Karpas-422 (cell line): ENCODE data around the gene MINDY3. TPM values are rescaled to one million over a fixed set of nuclear protein-coding genes. Genes with fewer than 3 reads are reported as not detected.
"Not testable (repeated sequence)": the region's sequence is repeated elsewhere in the genome, so short reads cannot be mapped to it uniquely, and the experiment has no call there.

Experiments used
- DNase-seq: peaks from one replicate; pipeline ENCODE4 v3.0.0-alpha.2; 2015
- H2AFZ ChIP-seq: fragments of 200-600 bp; sonication (generic); 2 replicates; pipeline ENCODE4 v1.6.1; 2014; ENCODE audit warnings: antibody characterized with exemption, low read length, mixed read lengths
- H3K27ac ChIP-seq: fragments of 200-600 bp; sonication (generic); 2 replicates; pipeline ENCODE4 v1.5.1; 2014; ENCODE audit warnings: mild to moderate bottlenecking, low read length, moderate library complexity
- H3K27me3 ChIP-seq: fragments of 200-600 bp; sonication (generic); 2 replicates; pipeline ENCODE4 v1.6.1; 2014; ENCODE audit warnings: low read length, mixed read lengths
- H3K36me3 ChIP-seq: fragments of 200-600 bp; sonication (generic); 2 replicates; pipeline ENCODE4 v1.6.1; 2014; ENCODE audit warnings: low read length, mixed read lengths; ENCODE audit not compliant: insufficient read depth
- H3K4me1 ChIP-seq: fragments of 200-600 bp; sonication (generic); 2 replicates; pipeline ENCODE4 v1.6.1; 2014; ENCODE audit warnings: mild to moderate bottlenecking, low read length, mixed read lengths
- H3K4me2 ChIP-seq: fragments of 200-600 bp; sonication (generic); 2 replicates; pipeline ENCODE4 v1.6.1; 2014; ENCODE audit warnings: low read length, low read depth, mild to moderate bottlenecking; ENCODE audit not compliant: poor library complexity, severe bottlenecking
- H3K4me3 ChIP-seq: fragments of 200-600 bp; sonication (generic); 2 replicates; pipeline ENCODE4 v1.5.1; 2014; ENCODE audit warnings: mild to moderate bottlenecking, antibody characterized with exemption, low read length, mixed read lengths
- H3K79me2 ChIP-seq: fragments of 200-600 bp; sonication (generic); 2 replicates; pipeline ENCODE4 v1.6.1; 2014; ENCODE audit warnings: mild to moderate bottlenecking, low read length, mixed read lengths
- H3K9ac ChIP-seq: fragments of 200-600 bp; sonication (generic); 2 replicates; pipeline ENCODE4 v1.6.0; 2014; ENCODE audit warnings: low read length
- H3K9me2 ChIP-seq: fragments of 200-600 bp; sonication (generic), shearing (Covaris generic); replicated peaks from 2 replicates; pipeline ENCODE4 v1.6.0; 2014; ENCODE audit warnings: mild to moderate bottlenecking, low read length, moderate library complexity; ENCODE audit not compliant: insufficient read depth
- H3K9me3 ChIP-seq: fragments of 300-700, 200-600 bp; sonication (generic); 2 replicates; pipeline ENCODE4 v1.6.1; 2014; ENCODE audit warnings: low read length, mixed read lengths
- H4K20me1 ChIP-seq: fragments of 200-600 bp; sonication (generic); 2 replicates; pipeline ENCODE4 v1.6.1; 2014; ENCODE audit warnings: mild to moderate bottlenecking, antibody characterized with exemption, low read length, low read depth; ENCODE audit not compliant: insufficient read depth
- total RNA-seq: library from RNA; depleted of rRNA; stranded (reverse); fragments of >200 nt; shearing (Covaris generic); gene quantifications from 2 replicates; pipeline ENCODE4 v1.2.3, GENCODE V29; 2014; ENCODE audit warnings: low replicate concordance

Gene MINDY3
- total RNA-seq, 1 experiment from 2014 or later, result 43.0 TPM

DNA sequence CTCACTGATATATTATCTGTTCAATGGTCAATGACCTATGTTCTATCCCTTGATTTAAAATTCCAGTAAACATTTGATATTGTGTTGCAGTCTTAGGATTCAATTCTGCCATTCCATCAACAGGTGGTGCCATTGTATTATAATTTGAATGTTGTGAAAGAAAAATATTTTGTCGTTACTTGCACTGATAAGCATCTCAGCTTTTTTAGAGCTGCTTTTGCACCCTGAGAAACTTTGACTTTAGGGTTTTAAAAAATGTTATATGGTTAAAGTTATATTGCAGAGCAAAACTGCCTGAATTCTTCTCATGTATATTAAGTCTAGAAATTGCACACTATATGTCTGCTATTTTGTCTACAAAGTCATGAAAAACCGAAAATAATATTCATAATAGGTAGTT is 18.8 kb upstream of the MINDY3 start:
- Histone ChIP-seq H3K4me3 (no peak overlapping the region), H3K79me2 (no peaks in the 10 kb centered on the region), H3K9me3 (no peaks in the 10 kb centered on the region), H3K4me2 (no peak overlapping the region), H2AFZ (no peak overlapping the region), H3K36me3 (no peaks in the 10 kb centered on the region), H3K9ac (no peak overlapping the region), H3K27ac (no peak overlapping the region), H3K4me1 (no peaks in the 10 kb centered on the region), H4K20me1 (no peaks in the 10 kb centered on the region), H3K9me2 (no peaks in the 10 kb centered on the region), H3K27me3 (no peaks in the 10 kb centered on the region)
- peak; percentile 75 for DNase-seq

DNA sequence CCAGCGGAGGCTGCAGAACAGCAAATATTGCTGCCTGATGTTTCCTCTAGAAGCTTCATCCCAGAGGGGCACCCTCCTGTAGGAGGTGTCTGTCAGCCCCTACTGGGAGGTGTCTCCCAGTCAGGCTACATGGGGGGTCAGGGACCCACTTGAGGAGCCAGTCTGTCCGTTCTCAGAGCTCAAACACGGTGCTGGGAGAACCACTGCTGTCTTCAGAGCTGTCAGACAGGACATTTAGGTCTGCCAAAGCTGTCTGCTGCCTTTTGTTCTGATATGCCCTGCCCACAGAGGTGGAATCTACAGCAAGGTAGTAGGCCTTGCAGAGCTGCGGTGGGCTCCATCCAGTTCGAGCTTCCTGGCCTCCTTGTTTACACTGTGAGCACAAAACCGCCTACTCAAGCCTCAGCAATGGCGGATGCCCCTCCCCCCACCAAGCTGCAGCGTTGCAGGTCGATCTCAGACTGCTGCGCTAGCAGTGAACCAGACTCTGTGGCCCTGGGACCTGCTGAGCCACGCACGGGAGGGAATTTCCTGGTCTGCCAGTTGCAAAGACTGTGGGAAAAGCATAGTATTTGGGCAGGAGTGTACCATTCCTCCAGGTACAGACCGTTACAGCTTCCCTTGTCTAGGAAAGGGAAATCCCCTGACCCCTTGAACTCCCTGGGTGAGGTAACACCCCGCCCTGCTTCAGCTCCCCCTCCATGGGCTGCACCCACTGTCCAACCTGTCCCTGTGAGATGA is 17.7 kb upstream of the MINDY3 start:
- H3K4me1 ChIP-seq, result no peaks in the 10 kb centered on the region
- no peaks in the 10 kb centered on the region for H4K20me1 ChIP-seq
- no peak overlapping the region for H3K4me2 ChIP-seq
- no peak overlapping the region for H3K4me3 ChIP-seq
- H3K27ac ChIP-seq, result no peak overlapping the region
- DNase-seq, result no peak
- H3K9me3 ChIP-seq, result no peaks in the 10 kb centered on the region
- no peaks in the 10 kb centered on the region for H3K79me2 ChIP-seq
- H3K36me3 ChIP-seq, result no peaks in the 10 kb centered on the region
- H3K27me3 ChIP-seq, result no peaks in the 10 kb centered on the region
- no peak overlapping the region for H3K9ac ChIP-seq
- no peak overlapping the region for H2AFZ ChIP-seq
- H3K9me2 ChIP-seq, result no peaks in the 10 kb centered on the region

GRCh38 chr10:15876274-15876673 is 16.0 kb upstream of the MINDY3 start:
- H3K4me2 ChIP-seq, H4K20me1 ChIP-seq, H3K9ac ChIP-seq, DNase-seq, H3K9me3 ChIP-seq, H3K36me3 ChIP-seq, H3K4me1 ChIP-seq, H3K9me2 ChIP-seq, H3K79me2 ChIP-seq, H2AFZ ChIP-seq, H3K27ac ChIP-seq, H3K27me3 ChIP-seq, H3K4me3 ChIP-seq: not testable (repeated sequence)

- not testable (repeated sequence) for H3K9me3 ChIP-seq, H3K4me1 ChIP-seq, H3K4me3 ChIP-seq, H3K9ac ChIP-seq, H3K79me2 ChIP-seq, H2AFZ ChIP-seq, H3K9me2 ChIP-seq, H3K27me3 ChIP-seq, DNase-seq, H3K27ac ChIP-seq, H3K4me2 ChIP-seq, H4K20me1 ChIP-seq, H3K36me3 ChIP-seq
Observed at GRCh38 chr10:15872645-15873044, 12.3 kb upstream of the MINDY3 start.

DNA sequence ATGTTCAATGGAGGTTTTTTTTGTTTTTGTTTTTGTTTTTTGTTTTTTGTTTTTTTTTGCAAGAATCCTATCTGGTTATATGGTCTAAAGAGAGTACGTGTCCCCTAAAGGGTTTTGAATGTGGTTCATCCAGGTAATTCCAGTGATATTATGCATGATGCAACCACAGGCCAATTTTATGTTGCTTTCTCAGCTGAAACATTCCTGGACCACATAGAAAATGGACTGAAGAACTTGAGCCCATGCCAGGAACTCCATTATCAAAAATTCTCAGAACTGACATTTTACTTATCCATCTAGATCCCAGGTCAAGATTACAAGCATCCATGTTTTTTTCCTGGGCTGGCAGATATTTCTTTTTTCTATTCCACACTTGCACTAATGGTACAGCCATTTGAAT is 11.5 kb upstream of the MINDY3 start:
- H3K9ac ChIP-seq, result no peak overlapping the region
- no peaks in the 10 kb centered on the region for H3K79me2 ChIP-seq
- no peak overlapping the region for H2AFZ ChIP-seq
- no peaks in the 10 kb centered on the region for H4K20me1 ChIP-seq
- H3K27me3 ChIP-seq, result no peaks in the 10 kb centered on the region
- no peaks in the 10 kb centered on the region for H3K36me3 ChIP-seq
- no peak overlapping the region for H3K4me3 ChIP-seq
- no peak overlapping the region for H3K4me2 ChIP-seq
- H3K9me3 ChIP-seq, result no peaks in the 10 kb centered on the region
- H3K27ac ChIP-seq, result no peak overlapping the region
- DNase-seq, result no peak
- no peaks in the 10 kb centered on the region for H3K9me2 ChIP-seq
- H3K4me1 ChIP-seq, result no peaks in the 10 kb centered on the region

- Histone ChIP-seq H3K9ac (no peak overlapping the region), H3K4me3 (no peak overlapping the region), H3K4me2 (no peak overlapping the region), H4K20me1 (no peaks in the 10 kb centered on the region), H2AFZ (no peak overlapping the region), H3K27ac (no peak overlapping the region), H3K27me3 (no peaks in the 10 kb centered on the region), H3K79me2 (no peaks in the 10 kb centered on the region), H3K36me3 (no peaks in the 10 kb centered on the region), H3K9me2 (no peaks in the 10 kb centered on the region), H3K9me3 (no peaks in the 10 kb centered on the region), H3K4me1 (no peaks in the 10 kb centered on the region)
- DNase-seq, result no peak
Observed at GRCh38 chr10:15869935-15870334, 9.6 kb upstream of the MINDY3 start.

DNA sequence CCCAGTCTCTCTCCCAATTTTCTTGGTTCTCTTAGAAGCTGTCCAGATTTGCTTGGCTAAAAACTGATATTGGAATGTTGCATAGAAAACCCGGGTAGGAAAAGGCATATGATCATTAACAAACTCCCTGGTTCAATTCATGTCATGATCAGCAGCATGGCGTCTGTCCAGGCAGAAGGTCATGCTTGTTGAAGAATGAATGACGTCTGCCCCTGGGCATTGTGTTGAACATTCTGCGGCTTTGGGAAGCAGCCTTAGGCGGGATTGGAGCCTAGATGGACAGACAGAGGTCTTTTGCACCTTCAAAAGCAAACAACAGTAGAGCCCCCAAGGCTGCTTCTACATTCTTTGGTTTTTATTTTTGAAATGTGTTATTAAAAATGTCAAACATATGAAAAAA is 7.7 kb upstream of the MINDY3 start:
- Histone ChIP-seq H3K4me2 (no peak overlapping the region), H3K9ac (no peak overlapping the region), H3K9me2 (no peaks in the 10 kb centered on the region), H3K27me3 (no peaks in the 10 kb centered on the region), H4K20me1 (no peaks in the 10 kb centered on the region), H2AFZ (no peak overlapping the region), H3K9me3 (no peaks in the 10 kb centered on the region), H3K4me1 (no peaks in the 10 kb centered on the region), H3K36me3 (no peaks in the 10 kb centered on the region), H3K79me2 (no peaks in the 10 kb centered on the region), H3K27ac (no peak overlapping the region), H3K4me3 (no peak overlapping the region)
- no peak for DNase-seq

DNA sequence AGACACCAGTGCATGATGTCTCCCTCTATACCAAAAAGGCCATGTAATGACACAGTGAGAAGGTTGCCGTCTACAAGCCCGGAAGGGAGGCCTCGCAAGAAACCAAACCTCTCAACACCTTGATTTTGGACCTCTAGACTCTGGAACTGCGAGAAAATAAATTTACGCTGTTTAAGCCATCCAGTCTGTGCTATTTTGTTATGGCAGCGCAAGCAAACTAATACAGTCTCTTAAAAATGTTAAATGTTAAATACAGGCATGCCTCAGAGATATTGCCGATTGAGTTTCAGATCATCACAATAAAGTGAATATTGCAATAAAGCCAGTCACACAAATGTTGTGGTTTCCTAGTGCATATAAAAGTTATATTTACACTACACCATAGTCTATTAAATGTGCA is 5.0 kb upstream of the MINDY3 start:
- Histone ChIP-seq H3K79me2 (no peaks in the 10 kb centered on the region), H3K4me1 (peaks cover 9% of the 10 kb centered on the region), H3K9me3 (no peaks in the 10 kb centered on the region), H4K20me1 (no peaks in the 10 kb centered on the region), H3K27ac (no peak overlapping the region), H3K36me3 (no peaks in the 10 kb centered on the region), H3K4me2 (no peak overlapping the region), H3K4me3 (no peak overlapping the region), H3K9ac (no peak overlapping the region), H2AFZ (no peak overlapping the region), H3K27me3 (no peaks in the 10 kb centered on the region), H3K9me2 (0 out of 2 replicates have a peak, but pooled peaks cover 4% of the 10 kb centered on the region)
- DNase-seq, result no peak
